ENCODE data around the gene PAPOLB.

The PAPOLB gene

GRCh38 chr7:4837803-4838625, 23.8 kb downstream of the PAPOLB start:
- DNase-seq = peak in 1 of 2 donors; percentile 50
- Histone ChIP-seq H3K4me1 (no peaks in the 10 kb centered on the region), H3K27me3 (no peaks in the 10 kb centered on the region), H3K9me3 (no peaks in the 10 kb centered on the region), H3K4me3 (no peak overlapping the region), H3K27ac (no peak overlapping the region), H3K36me3 (peaks cover 0 to 33% (median 14%) of the 10 kb centered on the region in 3 donors)
- TF ChIP-seq CTCF (IDR thresholded peaks at IDR 0.05) = no peak
- intact Hi-C loops (cut with DNase I; ENCODE audit: low total_unique reads) = no loop called here

GRCh38 chr7:4837041-4837802, 24.6 kb downstream of the PAPOLB start:
- Histone ChIP-seq H3K9me3 (no peaks in the 10 kb centered on the region), H3K27me3 (no peaks in the 10 kb centered on the region), H3K27ac (no peak overlapping the region), H3K4me3 (no peak overlapping the region), H3K36me3 (peaks cover 0 to 35% (median 14%) of the 10 kb centered on the region in 3 donors), H3K4me1 (no peaks in the 10 kb centered on the region)
- intact Hi-C loops (cut with DNase I; ENCODE audit: low total_unique reads) = no loop called here
- DNase-seq = peak in 1 of 2 donors; percentile 59
- TF ChIP-seq CTCF (IDR thresholded peaks at IDR 0.05) = no peak

GRCh38 chr7:4836206-4836661, 25.6 kb downstream of the PAPOLB start:
- peaks cover 0 to 35% (median 19%) of the 10 kb centered on the region in 3 donors for H3K36me3 ChIP-seq
- intact Hi-C loops (cut with DNase I; ENCODE audit: low total_unique reads) = no loop called here
- H3K9me3 ChIP-seq = no peaks in the 10 kb centered on the region
- no peaks in the 10 kb centered on the region for H3K4me1 ChIP-seq
- H3K27me3 ChIP-seq = no peaks in the 10 kb centered on the region
- no peak overlapping the region for H3K27ac ChIP-seq
- no peak overlapping the region for H3K4me3 ChIP-seq
- no peak for TF ChIP-seq CTCF (IDR thresholded peaks at IDR 0.05)
- peak; percentile 6 to 59 for DNase-seq

GRCh38 chr7:4835398-4836205, 26.2 kb downstream of the PAPOLB start:
- Histone ChIP-seq H3K27me3 (no peaks in the 10 kb centered on the region), H3K27ac (no peak overlapping the region), H3K4me1 (no peaks in the 10 kb centered on the region), H3K9me3 (no peaks in the 10 kb centered on the region), H3K36me3 (peaks cover 0 to 35% (median 19%) of the 10 kb centered on the region in 3 donors), H3K4me3 (no peak overlapping the region)
- no peak for TF ChIP-seq CTCF (IDR thresholded peaks at IDR 0.05)
- intact Hi-C loops (cut with DNase I; ENCODE audit: low total_unique reads) = no loop called here
- peak in 1 of 2 donors; percentile 16 for DNase-seq
